GM13977 (cell line): ENCODE results near the gene FER1L5.

ENCODE experiments used
- DNase-seq: peaks from one replicate; pipeline ENCODE4 v3.0.0; 2012; ENCODE audit warnings: low spot score
- in situ Hi-C: fragments of 300-500 bp; cut with MboI; formaldehyde crosslinking; loops from one replicate; pipeline ENCODE4 v1.12.0; 2022; ENCODE audit warnings: low sequenced_read_pairs, low pct_unique_long_range_greater_than_20kb, mixed read lengths, inconsistent platforms; ENCODE audit not compliant: unreplicated experiment
- TF ChIP-seq, protein P1 (sequence below): IDR thresholded peaks from 2 replicates; pipeline ENCODE4 v1.5.1; 2012; ENCODE audit warnings: mild to moderate bottlenecking, control low read depth; ENCODE audit not compliant: insufficient read depth; ENCODE audit errors: extremely low read depth, missing control alignments

Gene FER1L5

GRCh38 chr2:96751800-96752199, 109.2 kb downstream of the FER1L5 start:
- in situ Hi-C loops, result no loop called here
- no peak for DNase-seq
- TF ChIP-seq, protein P1, sequence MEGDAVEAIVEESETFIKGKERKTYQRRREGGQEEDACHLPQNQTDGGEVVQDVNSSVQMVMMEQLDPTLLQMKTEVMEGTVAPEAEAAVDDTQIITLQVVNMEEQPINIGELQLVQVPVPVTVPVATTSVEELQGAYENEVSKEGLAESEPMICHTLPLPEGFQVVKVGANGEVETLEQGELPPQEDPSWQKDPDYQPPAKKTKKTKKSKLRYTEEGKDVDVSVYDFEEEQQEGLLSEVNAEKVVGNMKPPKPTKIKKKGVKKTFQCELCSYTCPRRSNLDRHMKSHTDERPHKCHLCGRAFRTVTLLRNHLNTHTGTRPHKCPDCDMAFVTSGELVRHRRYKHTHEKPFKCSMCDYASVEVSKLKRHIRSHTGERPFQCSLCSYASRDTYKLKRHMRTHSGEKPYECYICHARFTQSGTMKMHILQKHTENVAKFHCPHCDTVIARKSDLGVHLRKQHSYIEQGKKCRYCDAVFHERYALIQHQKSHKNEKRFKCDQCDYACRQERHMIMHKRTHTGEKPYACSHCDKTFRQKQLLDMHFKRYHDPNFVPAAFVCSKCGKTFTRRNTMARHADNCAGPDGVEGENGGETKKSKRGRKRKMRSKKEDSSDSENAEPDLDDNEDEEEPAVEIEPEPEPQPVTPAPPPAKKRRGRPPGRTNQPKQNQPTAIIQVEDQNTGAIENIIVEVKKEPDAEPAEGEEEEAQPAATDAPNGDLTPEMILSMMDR, result no peak

- TF ChIP-seq, protein P1, result no peak
- DNase-seq, result no peak
- in situ Hi-C loops, result no loop called here
These were observed 111.2 kb downstream of the FER1L5 start for GRCh38 chr2:96753661-96754282.

GRCh38 chr2:96754317-96754716, 111.8 kb downstream of the FER1L5 start:
- no peak for DNase-seq
- TF ChIP-seq, protein P1, result no peak
- in situ Hi-C loops, result no loop called here
